ENCODE measurements around the gene MAGEA4. TPM values are rescaled to one million over a fixed set of nuclear protein-coding genes. Genes with fewer than 3 reads are reported as not detected.

Gene MAGEA4
- total and polyA plus RNA-seq, 2 of the 8 experiments (the other 6 are each of a cell fraction or from before 2014, with no cell fraction given): 0.45 to 0.67 TPM

DNA sequence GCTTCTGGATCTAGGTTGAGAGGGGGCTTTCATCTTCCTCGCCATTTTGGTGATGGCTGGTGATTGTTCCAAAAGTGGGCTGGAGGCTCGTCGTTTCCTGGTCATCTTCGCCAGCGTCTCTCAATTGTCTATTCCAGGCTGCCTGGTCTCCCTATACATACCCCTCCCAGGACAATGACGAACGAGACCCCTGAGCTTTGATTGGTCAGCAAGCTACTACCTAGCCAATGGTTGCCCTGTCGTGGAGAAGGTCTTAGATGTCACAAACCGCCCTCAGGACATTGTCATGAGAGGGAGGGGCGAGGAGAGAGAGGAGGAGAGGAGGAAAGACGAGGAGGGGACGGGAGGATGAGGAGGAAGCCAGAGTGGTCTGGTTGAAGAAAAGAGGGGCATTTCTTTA, 7.7 kb upstream of the MAGEA4 start:
- H3K4ac ChIP-seq (replicated peaks; ENCODE audit: insufficient read length, low read depth, low read length): no peak overlapping the region
- H2BK15ac ChIP-seq (ENCODE audit: low read length): no peak overlapping the region
- H3K79me2 ChIP-seq (ENCODE audit: control insufficient read depth in 1 of 2, insufficient read depth in 2 of 2, low read length in 2 of 2): no peaks in the 10 kb centered on the region
- no peak overlapping the region for H2AFZ ChIP-seq (ENCODE audit: low read length)
- ChIA-PET CTCF (ENCODE audit: partially characterized antibody) (no interaction called here), POLR2A (ENCODE audit: partially characterized antibody) (no interaction called here)
- H3K23ac ChIP-seq (ENCODE audit: insufficient read length): no peak overlapping the region
- H4K8ac ChIP-seq (ENCODE audit: extremely low read depth, insufficient read depth, low read length): no peak overlapping the region
- no peak for DNase-seq (ENCODE audit: low read depth in 1 of 2, low spot score in 2 of 2)
- H3K56ac ChIP-seq (replicated peaks; ENCODE audit: insufficient read length, low read depth, low read length): no peak overlapping the region
- H2AK5ac ChIP-seq (ENCODE audit: low read depth, low read length): no peak overlapping the region
- H3K36me3 ChIP-seq (ENCODE audit: control insufficient read depth in 2 of 4, insufficient read depth in 4 of 4, low read length in 3 of 4): no peaks in the 10 kb centered on the region
- no peak overlapping the region for H4K5ac ChIP-seq (ENCODE audit: insufficient read length, low read depth, low read length)
- no peak overlapping the region for H3K4me2 ChIP-seq (ENCODE audit: insufficient read depth in 1 of 2, low read depth in 2 of 2, low read length in 2 of 2)
- H3K27ac ChIP-seq (ENCODE audit: low read depth, low read length): no peak overlapping the region
- FAIRE-seq: no peak
- no peak overlapping the region for H3K14ac ChIP-seq (ENCODE audit: insufficient read length)
- no peak overlapping the region for H3K9ac ChIP-seq (replicated peaks in 1 of 4; ENCODE audit: extremely low read depth in 1 of 4, low read depth in 3 of 4, low read length in 3 of 4)
- no peak overlapping the region for H4K91ac ChIP-seq (replicated peaks; ENCODE audit: insufficient read length, low read length)
- no peak overlapping the region for H3K4me3 ChIP-seq (ENCODE audit: extremely low read depth in 1 of 4, insufficient read depth in 2 of 4, low read depth in 3 of 4, low read length in 4 of 4)
- H2BK5ac ChIP-seq (ENCODE audit: low read depth, low read length): no peak overlapping the region
- H4K20me1 ChIP-seq (replicated peaks in 1 of 2; ENCODE audit: control insufficient read depth in 1 of 2, insufficient read depth in 2 of 2, low read length in 2 of 2): no peaks in the 10 kb centered on the region
- H3K18ac ChIP-seq (ENCODE audit: extremely low read depth, low read length): no peak overlapping the region
- no peak overlapping the region for H2BK12ac ChIP-seq (ENCODE audit: low read depth, low read length)
- no peaks in the 10 kb centered on the region for H3K79me1 ChIP-seq (ENCODE audit: low read depth, low read length)
- no peaks in the 10 kb centered on the region for H3K9me3 ChIP-seq (ENCODE audit: insufficient read depth in 2 of 2, low read depth in 1 of 2, low read length in 1 of 2)
- no peaks in the 10 kb centered on the region for H3K27me3 ChIP-seq (replicated peaks in 1 of 4; ENCODE audit: control insufficient read depth in 3 of 4, extremely low read depth in 1 of 4, insufficient read depth in 3 of 4, low read length in 3 of 4)
- no peak overlapping the region for H2BK120ac ChIP-seq (replicated peaks; ENCODE audit: low read depth, low read length)
- no peaks in the 10 kb centered on the region for H3K23me2 ChIP-seq (ENCODE audit: low read depth, low read length)
- no peaks in the 10 kb centered on the region for H3K4me1 ChIP-seq (replicated peaks in 1 of 4; ENCODE audit: control insufficient read depth in 3 of 4, insufficient read depth in 4 of 4, low read length in 3 of 4)
- 100% methylated on average over 2 of the region's 12 CpGs; no CpG with 5 or more reads in 1 of the 2 experiments for WGBS, 2 experiments (ENCODE audit: extremely low coverage in 1 of 2, insufficient coverage in 1 of 2, insufficient read length in 1 of 2, insufficient replicate concordance in 2 of 2, low coverage in 1 of 2, low lambda C conversion rate in 2 of 2, missing lambda C conversion rate in 1 of 2)
- no peak overlapping the region for H2BK20ac ChIP-seq (ENCODE audit: low read length)
- no peak for TF ChIP-seq CTBP2 (IDR thresholded peaks at IDR 0.05; ENCODE audit: borderline replicate concordance, insufficient read depth, insufficient read length, low read length)
- no peak for TF ChIP-seq TAF1 (IDR thresholded peaks at IDR 0.05; ENCODE audit: low read depth, low read length)
